NT2/D1 (cell line): ENCODE results near the gene EPM2AIP1.

Experiments
- SUZ12 ChIP-seq: IDR thresholded peaks from 2 replicates; pipeline ENCODE4 v1.6.1; 2011; ENCODE audit not compliant: insufficient read length, insufficient read depth; ENCODE audit errors: extremely low read depth
- YY1 ChIP-seq: IDR thresholded peaks from 2 replicates; pipeline ENCODE4 v1.6.1; 2011; ENCODE audit not compliant: insufficient read length, insufficient read depth
- ZNF274 ChIP-seq: IDR thresholded peaks from 2 replicates; pipeline ENCODE4 v1.6.1; 2011; ENCODE audit warnings: mild to moderate bottlenecking, low read depth, low read length

DNA sequence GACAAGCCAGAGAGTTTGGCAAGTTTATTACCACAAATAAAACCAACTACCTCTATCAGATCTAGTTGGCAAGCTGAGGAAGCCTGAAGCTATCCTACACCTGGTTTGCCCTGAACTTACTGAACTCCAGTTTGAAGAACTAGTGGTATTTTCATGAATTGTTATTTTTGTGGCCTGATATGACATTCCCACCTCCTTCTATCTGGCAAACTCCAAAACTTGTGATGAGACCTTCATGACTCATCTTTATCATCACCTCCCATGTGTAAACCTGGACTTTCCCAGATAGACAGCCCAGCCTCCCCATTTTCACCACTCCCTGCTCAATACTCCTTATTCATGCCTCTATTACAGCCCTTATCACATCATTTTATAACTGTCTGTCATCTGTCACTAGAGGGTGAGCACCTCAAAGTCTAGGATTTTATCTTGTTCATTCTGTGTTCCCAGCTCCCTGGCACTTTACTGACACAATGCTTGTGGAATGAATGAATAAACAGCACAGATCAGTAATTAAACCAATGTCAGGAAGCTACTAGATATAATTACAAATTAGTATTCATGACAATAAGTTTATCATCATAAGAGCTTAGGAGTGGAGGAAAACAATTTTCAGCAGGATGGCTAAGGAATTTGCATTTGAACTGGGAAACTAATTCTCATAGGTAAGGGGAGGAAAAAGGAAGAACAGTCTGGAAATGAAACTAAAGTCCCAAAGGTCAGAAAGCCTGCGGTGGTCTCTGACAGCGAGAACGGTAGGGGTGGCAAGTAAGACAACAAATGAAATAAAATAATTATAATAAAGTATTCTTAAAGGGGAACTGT is 34.9 kb downstream of the EPM2AIP1 start:
- TF ChIP-seq YY1 (no peak), ZNF274 (no peak), SUZ12 (no peak)
